ENCODE data around the gene ORM1. TPM values are rescaled to one million over a fixed set of nuclear protein-coding genes. Genes with fewer than 3 reads are reported as not detected.
A peak's percentile ranks its signal among the peaks of the same experiment; 100 is the strongest.

ORM1 gene
- total RNA-seq, 1 donor from 2014 or later, result not detected

GRCh38 chr9:114339130-114339908 is 16.4 kb downstream of the ORM1 start:
- TF ChIP-seq, protein P1, sequence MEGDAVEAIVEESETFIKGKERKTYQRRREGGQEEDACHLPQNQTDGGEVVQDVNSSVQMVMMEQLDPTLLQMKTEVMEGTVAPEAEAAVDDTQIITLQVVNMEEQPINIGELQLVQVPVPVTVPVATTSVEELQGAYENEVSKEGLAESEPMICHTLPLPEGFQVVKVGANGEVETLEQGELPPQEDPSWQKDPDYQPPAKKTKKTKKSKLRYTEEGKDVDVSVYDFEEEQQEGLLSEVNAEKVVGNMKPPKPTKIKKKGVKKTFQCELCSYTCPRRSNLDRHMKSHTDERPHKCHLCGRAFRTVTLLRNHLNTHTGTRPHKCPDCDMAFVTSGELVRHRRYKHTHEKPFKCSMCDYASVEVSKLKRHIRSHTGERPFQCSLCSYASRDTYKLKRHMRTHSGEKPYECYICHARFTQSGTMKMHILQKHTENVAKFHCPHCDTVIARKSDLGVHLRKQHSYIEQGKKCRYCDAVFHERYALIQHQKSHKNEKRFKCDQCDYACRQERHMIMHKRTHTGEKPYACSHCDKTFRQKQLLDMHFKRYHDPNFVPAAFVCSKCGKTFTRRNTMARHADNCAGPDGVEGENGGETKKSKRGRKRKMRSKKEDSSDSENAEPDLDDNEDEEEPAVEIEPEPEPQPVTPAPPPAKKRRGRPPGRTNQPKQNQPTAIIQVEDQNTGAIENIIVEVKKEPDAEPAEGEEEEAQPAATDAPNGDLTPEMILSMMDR (conservative IDR thresholded peaks at IDR 0.05), result peak; percentile 73
- peak; percentile 48 for DNase-seq (ENCODE audit: low read depth, low spot score)
- peaks cover 3% of the 10 kb centered on the region for H3K36me3 Mint-ChIP-seq (ENCODE audit: low read depth)

DNA sequence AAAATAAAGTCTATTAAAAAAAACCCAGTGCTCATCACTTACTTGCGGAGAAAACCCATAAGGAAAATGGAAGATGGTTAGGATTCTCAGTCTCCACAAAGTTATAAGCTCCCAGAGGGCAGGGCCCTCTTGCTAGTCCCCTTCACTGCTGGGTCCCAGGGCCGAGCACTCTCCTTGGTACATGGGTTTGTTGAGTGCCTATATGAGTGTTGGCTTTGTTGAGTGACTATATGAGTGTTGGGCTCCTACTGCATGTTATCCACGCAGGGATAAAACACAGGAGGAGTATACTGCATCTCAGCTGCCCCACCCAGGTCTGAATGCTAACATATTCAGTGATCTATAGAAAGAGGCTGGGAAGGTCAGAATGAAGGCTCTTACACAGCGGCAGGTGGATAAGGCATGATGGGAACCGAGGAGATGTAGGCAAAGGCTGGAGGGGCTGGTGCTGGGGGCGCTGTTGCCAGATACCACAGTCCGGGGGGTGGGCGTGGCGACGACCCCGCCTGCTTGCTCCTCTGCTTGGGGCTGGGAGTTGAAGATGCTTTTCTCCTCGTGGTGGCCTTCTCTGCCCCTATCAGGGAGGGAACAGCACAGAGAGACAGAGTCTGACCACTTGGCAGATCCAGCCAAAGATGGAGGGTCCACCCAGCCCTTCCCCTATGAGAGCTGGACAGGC is 18.4 kb downstream of the ORM1 start:
- Mint-ChIP-seq H3K9me3 (no peaks in the 10 kb centered on the region), H3K4me1 (no peaks in the 10 kb centered on the region), H3K27me3 (ENCODE audit: low read depth) (no peaks in the 10 kb centered on the region), H3K4me3 (no peak overlapping the region), H3K27ac (ENCODE audit: unreplicated experiment) (no peak overlapping the region), H3K36me3 (ENCODE audit: low read depth) (no peaks in the 10 kb centered on the region)
- TF ChIP-seq, protein P1 (conservative IDR thresholded peaks at IDR 0.05), result no peak
- DNase-seq (ENCODE audit: low read depth, low spot score), result no peak

More at GRCh38 chr9:114339130-114339908, 16.4 kb downstream of the ORM1 start:
- no peaks in the 10 kb centered on the region for H3K27me3 Mint-ChIP-seq (ENCODE audit: low read depth)
- no peaks in the 10 kb centered on the region for H3K4me1 Mint-ChIP-seq
- no peak overlapping the region for H3K4me3 Mint-ChIP-seq
- no peaks in the 10 kb centered on the region for H3K9me3 Mint-ChIP-seq
- no peak overlapping the region for H3K27ac Mint-ChIP-seq (ENCODE audit: unreplicated experiment)

GRCh38 chr9:114341991-114342390 is 19.1 kb downstream of the ORM1 start:
- no peaks in the 10 kb centered on the region for H3K4me1 Mint-ChIP-seq
- no peak for DNase-seq (ENCODE audit: low read depth, low spot score)
- TF ChIP-seq, protein P1 (conservative IDR thresholded peaks at IDR 0.05), result no peak
- H3K9me3 Mint-ChIP-seq, result no peaks in the 10 kb centered on the region
- H3K4me3 Mint-ChIP-seq, result no peak overlapping the region
- H3K36me3 Mint-ChIP-seq (ENCODE audit: low read depth), result no peaks in the 10 kb centered on the region
- no peaks in the 10 kb centered on the region for H3K27me3 Mint-ChIP-seq (ENCODE audit: low read depth)
- H3K27ac Mint-ChIP-seq (ENCODE audit: unreplicated experiment), result peak overlapping the region; percentile 75

GRCh38 chr9:114342755-114343440 is 20.0 kb downstream of the ORM1 start:
- no peaks in the 10 kb centered on the region for H3K9me3 Mint-ChIP-seq
- no peak overlapping the region for H3K4me3 Mint-ChIP-seq
- H3K36me3 Mint-ChIP-seq (ENCODE audit: low read depth), result no peaks in the 10 kb centered on the region
- H3K27ac Mint-ChIP-seq (ENCODE audit: unreplicated experiment), result no peak overlapping the region
- DNase-seq (ENCODE audit: low read depth, low spot score), result no peak
- peaks cover under 1% of the 10 kb centered on the region for H3K4me1 Mint-ChIP-seq
- no peaks in the 10 kb centered on the region for H3K27me3 Mint-ChIP-seq (ENCODE audit: low read depth)
- TF ChIP-seq, protein P1 (conservative IDR thresholded peaks at IDR 0.05), result no peak

DNA sequence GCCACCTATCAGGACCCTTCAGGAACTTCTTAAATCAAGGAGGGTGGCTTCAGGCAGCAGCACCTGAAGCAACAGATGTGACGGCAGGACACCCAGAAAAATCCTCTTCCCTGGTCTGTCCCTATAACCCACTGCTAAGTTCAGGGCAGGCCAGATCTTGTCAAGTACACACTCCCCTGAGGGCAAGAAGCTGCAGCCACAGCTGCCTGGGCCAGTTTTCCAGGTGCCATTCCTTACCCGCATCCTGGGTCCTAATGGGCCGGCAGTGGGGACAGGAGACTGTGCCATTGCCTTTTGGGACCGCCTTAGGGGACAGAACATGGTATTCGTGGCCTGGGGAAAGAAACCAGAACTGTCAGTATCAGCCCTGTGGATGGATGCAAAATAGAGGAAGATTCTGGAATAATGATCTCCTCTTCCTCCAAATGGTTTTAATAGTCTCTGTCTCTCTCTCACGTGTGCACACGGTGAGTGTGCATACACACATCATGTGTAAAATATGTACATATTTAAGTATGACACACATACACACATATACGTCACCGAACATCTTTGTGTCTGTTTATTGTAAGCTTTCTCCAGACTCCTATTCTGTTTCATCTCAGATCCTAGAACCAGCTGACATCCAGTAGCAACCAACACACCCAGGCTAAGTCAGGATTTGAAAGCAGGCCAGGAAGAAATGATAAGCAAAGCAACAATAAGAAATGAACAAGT is 20.7 kb downstream of the ORM1 start:
- Mint-ChIP-seq H3K4me3 (no peak overlapping the region), H3K4me1 (peaks cover 8% of the 10 kb centered on the region), H3K27me3 (ENCODE audit: low read depth) (no peaks in the 10 kb centered on the region), H3K27ac (ENCODE audit: unreplicated experiment) (no peak overlapping the region), H3K36me3 (ENCODE audit: low read depth) (no peaks in the 10 kb centered on the region), H3K9me3 (no peaks in the 10 kb centered on the region)
- no peak for DNase-seq (ENCODE audit: low read depth, low spot score)
- TF ChIP-seq, protein P1 (conservative IDR thresholded peaks at IDR 0.05), result no peak
